Kidney glomerular epithelial cell (primary cell): ENCODE measurements around the gene NEK1.
A peak's percentile ranks its signal among the peaks of the same experiment; 100 is the strongest.
"Not testable (repeated sequence)": the region's sequence is repeated elsewhere in the genome, so short reads cannot be mapped to it uniquely, and the experiment has no call there.

ENCODE experiments used
- DNase-seq: peaks from one replicate; lab custom pipeline; 2025; lab: John Stamatoyannopoulos, UW

Gene NEK1

GRCh38 chr4:169601016-169601771, 11.2 kb downstream of the NEK1 start:
- no peak for DNase-seq

DNA sequence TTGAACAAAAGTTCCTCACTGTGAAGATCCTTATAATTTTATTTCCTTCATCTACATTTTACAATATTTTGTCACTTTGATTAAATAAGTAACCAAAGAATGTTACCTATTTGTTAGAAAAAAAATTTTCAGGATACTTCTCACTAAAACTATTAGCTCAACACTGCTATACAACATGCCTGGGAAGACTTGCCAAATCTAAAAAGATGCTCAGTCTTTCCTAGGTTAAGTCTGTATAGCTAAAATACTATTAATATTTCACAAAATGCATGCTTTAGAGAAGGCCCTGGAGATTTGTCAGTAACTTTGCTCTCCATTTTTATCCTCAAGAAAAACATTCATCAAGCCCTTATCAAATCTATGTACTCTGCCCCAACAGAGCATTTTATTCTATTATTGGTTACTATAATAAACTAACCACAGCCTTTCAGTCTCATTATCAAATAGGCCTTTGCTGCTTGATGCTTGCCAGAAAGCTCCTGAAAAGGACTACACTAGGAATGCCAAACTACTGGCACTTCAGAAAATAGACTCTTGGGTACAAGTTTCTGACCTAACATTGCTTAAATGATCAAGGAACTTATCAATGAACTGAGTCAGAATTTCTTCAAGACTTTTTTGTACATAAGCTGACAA, 17.7 kb downstream of the NEK1 start:
- DNase-seq: no peak

DNA sequence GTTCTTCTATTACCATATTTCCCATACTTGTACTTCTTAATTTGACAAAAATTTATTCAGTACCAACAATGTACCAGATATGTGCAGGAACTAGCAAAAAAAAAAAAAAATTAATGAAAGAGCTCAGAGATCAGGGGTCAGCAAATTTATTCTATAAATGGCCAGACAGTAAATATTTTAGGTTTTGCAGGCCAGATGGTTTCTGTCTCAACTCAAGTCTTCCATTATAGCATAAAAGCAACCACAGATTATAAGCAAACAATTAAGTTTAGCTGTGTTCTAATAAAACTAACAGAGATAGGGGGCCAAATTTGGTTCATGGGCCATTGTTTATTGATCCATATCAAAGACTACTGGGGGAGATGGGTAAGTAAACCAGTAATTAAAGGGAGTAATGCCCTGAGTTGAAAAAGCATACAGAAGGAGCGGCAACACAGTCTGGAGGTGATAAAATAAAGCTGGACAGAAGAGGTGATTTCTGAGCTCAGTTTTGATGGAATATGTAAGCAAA, 19.3 kb downstream of the NEK1 start:
- DNase-seq: no peak

- no peak for DNase-seq
These were observed 28.8 kb downstream of the NEK1 start for GRCh38 chr4:169583563-169583962.

- DNase-seq: no peak
These were observed 29.7 kb downstream of the NEK1 start for GRCh38 chr4:169582706-169583105.

DNA sequence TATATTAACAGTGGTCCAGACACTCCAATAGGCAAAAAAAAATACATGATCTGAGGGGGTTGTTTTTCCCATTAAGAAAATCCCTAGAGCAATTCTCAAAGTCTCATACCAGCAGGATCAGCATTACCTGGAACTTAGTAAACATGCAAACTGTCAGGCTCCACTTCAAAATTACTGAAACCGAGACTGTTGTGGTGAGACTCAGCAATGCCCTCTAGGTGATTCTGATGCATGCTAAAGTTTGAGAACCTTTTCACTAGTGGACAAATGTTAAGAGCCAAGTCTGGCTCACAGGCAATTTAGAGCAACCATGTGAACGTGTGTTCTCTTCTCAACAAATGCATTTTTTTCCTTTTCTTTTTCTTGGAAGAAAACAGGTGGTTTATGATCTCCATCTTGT, 30.2 kb downstream of the NEK1 start:
- DNase-seq: no peak

GRCh38 chr4:169573889-169574288, 38.5 kb downstream of the NEK1 start:
- DNase-seq: no peak

- no peak for DNase-seq
These were observed 40.9 kb downstream of the NEK1 start for GRCh38 chr4:169571435-169571834.

- not testable (repeated sequence) for DNase-seq
These were observed 41.4 kb downstream of the NEK1 start for GRCh38 chr4:169571012-169571411.

DNA sequence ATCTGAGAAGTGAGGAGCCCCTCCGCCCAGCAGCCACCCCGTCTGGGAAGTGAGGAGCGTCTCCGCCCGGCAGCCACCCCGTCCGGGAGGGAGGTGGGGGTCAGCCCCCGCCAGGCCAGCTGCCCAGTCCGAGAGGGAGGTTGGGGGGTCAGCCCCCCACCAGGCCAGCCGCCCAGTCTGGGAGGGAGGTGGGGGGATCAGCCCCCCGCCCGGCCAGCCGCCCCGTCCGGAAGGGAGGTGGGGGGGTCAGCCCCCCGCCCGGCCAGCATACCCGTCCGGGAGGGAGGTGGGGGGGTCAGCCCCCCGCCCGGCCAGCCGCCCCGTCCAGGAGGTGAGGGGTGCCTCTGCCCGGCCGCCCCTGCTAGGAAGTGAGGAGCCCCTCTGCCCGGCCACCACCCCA, 42.1 kb downstream of the NEK1 start:
- not testable (repeated sequence) for DNase-seq

DNA sequence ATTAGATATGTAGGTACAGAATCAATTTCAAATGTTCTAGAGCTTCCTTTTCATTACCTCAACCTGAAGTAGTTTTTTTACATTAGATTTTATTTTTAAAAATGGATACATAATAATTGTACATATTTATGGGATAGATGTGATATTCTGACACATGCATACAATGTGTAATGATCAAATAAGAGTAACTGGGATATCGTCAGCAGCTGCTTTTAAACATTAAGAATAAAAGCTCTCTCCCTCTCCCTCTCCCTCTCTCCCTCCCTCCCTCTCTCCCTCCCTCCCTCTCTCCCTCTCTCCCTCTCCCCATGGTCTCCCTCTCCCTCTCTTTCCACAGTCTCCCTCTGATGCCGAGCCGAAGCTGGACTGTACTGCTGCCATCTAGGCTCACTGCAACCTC, 43.2 kb downstream of the NEK1 start:
- not testable (repeated sequence) for DNase-seq

- DNase-seq: no peak
These were observed 44.5 kb downstream of the NEK1 start for GRCh38 chr4:169567916-169568315.

DNA sequence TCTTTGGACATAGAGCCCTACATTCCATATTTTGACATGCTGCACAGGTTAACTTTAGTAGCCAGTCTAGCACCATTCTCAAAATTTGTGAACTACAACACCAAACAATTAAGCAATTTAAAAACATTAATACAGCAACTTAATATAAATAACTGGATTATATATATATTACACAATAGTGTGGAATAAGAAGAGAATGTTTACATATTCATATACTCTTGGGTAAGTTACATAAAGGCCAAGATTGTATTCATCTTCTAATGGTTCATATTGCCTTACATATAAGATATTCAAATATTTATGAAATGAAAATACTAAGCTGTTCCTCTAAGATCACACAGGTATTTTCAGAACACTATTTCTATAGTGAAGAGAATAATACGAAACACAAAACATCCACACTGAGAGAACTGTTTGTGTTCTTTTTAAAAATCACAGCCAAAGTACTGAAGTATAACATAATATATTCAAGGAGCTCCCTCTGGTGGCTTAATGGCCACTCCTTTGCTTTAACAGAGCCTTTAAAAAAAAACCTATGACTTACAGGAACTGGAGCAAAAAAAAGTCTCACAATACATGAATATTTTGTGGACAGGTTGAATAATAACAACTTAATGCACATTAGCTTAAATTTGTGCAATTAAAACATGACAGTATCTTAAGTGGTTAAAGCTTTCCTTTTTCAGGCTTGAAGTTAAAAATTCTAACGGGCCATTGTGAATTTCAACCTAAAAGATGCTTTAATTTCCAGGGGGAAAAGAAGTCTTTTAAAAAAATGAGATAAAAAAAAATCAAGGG, 46.2 kb downstream of the NEK1 start:
- peak; percentile 31 for DNase-seq

DNA sequence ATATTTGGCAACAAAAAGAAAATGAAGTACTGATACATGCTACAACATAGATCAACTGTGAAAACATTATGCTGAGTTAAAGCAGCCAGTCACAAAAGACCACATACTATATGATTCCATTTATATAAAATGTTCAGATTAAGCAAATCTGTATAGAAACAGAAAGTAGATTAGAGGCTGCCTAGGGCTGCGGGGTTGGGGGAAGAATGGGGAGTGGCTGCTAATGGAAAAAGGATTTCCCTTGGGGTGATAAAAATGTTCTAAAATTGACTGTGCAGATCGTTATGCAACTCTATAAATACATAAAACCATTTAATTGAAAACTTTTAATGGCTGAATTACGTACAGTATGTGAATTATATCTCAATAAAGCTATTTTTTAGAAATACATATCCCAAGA, 46.8 kb downstream of the NEK1 start:
- no peak for DNase-seq

DNA sequence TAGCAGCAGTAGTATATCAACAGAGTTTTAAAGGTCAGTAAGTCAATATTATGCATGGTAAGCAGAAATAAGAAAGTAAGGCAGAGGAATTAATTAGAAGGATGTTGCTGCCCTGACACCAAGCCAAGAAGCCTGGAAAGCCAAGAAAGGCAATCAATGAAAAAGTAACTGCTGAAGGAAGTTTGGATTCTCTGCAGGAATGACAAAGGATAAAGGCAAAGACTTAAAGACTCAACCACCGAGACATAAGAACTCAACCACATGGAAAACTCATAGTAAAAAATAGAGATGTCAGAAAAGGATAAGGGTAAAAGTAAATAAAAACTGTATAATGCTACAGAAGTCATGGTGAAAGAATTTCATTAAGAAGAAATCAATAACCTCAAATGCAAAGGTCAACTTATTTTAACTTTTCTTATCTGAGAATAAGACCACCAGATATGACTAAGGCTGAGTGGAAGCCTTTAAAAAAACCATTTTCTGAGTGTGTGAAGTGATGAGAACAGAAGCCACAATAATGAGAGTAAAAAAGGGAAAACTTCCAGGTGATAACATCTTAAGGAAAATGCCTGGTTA, 55.2 kb downstream of the NEK1 start:
- peak; percentile 45 for DNase-seq

- not testable (repeated sequence) for DNase-seq
These were observed 65.8 kb downstream of the NEK1 start for GRCh38 chr4:169546548-169546947.

- DNase-seq: no peak
These were observed 71.6 kb downstream of the NEK1 start for GRCh38 chr4:169540774-169541173.

- DNase-seq: no peak
These were observed 82.3 kb downstream of the NEK1 start for GRCh38 chr4:169530048-169530447.

GRCh38 chr4:169523796-169524195, 88.6 kb downstream of the NEK1 start:
- no peak for DNase-seq

DNA sequence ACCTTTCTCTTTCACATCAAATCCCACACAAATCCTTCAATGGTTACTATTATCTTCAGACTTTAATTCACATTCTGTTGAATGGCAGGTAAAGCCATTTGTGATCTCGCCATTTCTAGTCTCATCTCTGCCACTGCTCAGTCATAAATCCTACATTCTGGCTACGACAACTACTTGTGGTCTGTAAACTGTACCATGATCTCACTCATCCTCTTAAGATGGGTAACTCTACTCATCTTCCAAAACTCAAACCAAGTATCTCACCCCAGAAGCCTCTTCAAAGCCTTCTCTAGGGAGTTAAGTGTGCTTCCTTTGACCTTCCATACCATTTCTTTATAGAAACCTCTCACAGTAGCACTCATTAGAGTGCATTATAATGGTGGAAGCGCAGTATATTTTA, 101.8 kb downstream of the NEK1 start:
- DNase-seq: no peak

GRCh38 chr4:169506903-169507302, 105.5 kb downstream of the NEK1 start:
- no peak for DNase-seq

- DNase-seq: not testable (repeated sequence)
These were observed 112.5 kb downstream of the NEK1 start for GRCh38 chr4:169499907-169500306.
